Activated effector memory CD4-positive, alpha-beta T cell treated with Interleukin-2 at 50 U/mL for 16 hours (primary cell): ENCODE measurements around the gene IL4R.

Experiments used
- DNase-seq: peaks from one replicate; pipeline ENCODE4 v3.0.0-alpha.2; 2020

IL4R gene

GRCh38 chr16:27363246-27363632 is 49.5 kb downstream of the IL4R start:
- no peak for DNase-seq

- DNase-seq, result no peak
Observed at GRCh38 chr16:27363797-27364196, 50.0 kb downstream of the IL4R start.

DNA sequence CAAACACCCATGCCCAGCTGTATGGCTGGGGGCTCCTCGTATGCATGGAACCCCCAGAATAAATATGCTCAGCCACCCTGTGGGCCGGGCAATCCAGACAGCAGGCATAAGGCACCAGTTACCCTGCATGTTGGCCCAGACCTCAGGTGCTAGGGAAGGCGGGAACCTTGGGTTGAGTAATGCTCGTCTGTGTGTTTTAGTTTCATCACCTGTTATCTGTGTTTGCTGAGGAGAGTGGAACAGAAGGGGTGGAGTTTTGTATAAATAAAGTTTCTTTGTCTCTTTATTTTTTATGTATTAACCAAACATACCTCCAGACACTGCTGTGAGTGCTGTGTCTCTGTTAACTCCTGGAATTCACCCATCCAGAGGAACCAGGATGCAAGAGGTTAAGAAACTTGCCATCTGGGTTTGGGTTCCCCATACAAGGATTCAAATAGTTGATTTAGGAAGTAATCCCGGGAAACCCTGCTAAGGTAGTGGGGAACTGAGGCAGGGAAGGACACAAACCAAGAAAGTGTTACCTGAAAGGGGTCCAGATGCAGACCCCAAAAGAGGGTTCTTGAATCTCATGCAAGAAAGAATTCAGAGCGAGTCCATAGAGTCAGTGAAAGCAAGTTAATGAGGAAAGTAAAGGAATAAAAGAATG is 50.8 kb downstream of the IL4R start:
- no peak for DNase-seq

GRCh38 chr16:27365142-27366089 is 51.6 kb downstream of the IL4R start:
- no peak for DNase-seq

- DNase-seq, result peak; percentile 11
Observed at GRCh38 chr16:27366687-27367460, 53.1 kb downstream of the IL4R start.

GRCh38 chr16:27367461-27368357 is 53.9 kb downstream of the IL4R start:
- DNase-seq, result peak; percentile 73

- no peak for DNase-seq
Observed at GRCh38 chr16:27368358-27368722, 54.6 kb downstream of the IL4R start.

GRCh38 chr16:27369806-27370205 is 56.0 kb downstream of the IL4R start:
- DNase-seq, result no peak

DNA sequence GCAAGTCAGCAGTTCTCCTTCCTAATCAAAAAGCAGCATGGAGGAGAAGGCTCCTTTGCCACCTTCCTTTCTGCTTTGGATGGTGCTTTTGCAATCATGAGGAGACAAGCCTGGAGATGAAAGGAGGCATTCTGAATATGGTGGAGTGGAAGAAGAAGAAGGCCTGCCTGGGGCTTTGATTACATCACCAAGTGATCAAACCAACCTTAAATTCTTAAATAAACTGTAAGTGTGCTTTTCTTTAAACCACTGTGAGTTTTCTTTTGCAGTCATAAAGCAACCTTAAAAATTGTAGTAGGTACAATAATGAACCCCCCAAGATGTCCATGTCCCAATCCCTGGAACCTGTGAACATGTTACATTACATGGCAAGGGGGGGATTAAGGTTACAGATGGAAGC is 56.5 kb downstream of the IL4R start:
- no peak for DNase-seq

GRCh38 chr16:27373312-27373711 is 59.5 kb downstream of the IL4R start:
- DNase-seq, result no peak

- no peak for DNase-seq
Observed at GRCh38 chr16:27374221-27374803, 60.5 kb downstream of the IL4R start.

GRCh38 chr16:27374804-27375425 is 61.1 kb downstream of the IL4R start:
- DNase-seq, result peak; percentile 15

GRCh38 chr16:27377666-27378485 is 64.1 kb downstream of the IL4R start:
- no peak for DNase-seq

- no peak for DNase-seq
Observed at GRCh38 chr16:27378871-27379481, 65.2 kb downstream of the IL4R start.

DNA sequence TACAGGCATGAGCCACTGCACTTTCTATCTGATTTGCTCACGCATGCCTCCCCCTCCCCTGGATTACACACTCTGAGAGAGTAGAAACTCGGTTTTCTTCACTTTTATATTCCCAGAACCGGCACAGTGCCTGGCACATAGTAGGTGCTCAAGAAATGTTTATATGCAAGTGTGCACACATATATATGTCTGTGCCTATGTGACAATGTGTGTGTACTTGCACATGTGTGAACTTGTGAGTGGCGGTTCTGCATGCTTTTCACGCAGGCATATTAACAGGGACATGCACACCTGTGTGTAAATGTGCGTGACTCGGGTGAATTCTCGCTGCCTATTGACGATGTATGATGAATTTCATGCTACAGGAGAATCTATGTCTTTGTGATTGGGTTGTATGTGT is 66.1 kb downstream of the IL4R start:
- DNase-seq, result no peak

DNA sequence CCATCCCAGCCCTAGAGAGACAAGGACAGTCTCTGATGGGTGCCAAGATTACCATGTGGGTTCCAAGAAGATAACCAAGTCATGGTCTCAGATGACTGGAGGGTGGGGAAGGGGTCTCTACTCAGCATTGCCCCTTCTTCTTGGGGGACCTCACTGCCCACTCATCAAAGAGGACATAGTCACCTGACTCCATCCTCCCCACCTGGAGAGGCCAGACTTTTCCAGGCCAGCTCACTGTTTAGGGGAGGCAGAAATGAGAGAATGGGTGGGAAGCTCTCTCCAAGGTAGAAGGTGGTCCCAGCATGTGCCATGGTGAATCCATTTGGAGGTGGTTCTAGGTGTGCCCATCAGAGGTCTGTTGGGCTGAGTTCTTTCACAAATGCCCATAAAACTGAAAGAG is 67.5 kb downstream of the IL4R start:
- no peak for DNase-seq

DNA sequence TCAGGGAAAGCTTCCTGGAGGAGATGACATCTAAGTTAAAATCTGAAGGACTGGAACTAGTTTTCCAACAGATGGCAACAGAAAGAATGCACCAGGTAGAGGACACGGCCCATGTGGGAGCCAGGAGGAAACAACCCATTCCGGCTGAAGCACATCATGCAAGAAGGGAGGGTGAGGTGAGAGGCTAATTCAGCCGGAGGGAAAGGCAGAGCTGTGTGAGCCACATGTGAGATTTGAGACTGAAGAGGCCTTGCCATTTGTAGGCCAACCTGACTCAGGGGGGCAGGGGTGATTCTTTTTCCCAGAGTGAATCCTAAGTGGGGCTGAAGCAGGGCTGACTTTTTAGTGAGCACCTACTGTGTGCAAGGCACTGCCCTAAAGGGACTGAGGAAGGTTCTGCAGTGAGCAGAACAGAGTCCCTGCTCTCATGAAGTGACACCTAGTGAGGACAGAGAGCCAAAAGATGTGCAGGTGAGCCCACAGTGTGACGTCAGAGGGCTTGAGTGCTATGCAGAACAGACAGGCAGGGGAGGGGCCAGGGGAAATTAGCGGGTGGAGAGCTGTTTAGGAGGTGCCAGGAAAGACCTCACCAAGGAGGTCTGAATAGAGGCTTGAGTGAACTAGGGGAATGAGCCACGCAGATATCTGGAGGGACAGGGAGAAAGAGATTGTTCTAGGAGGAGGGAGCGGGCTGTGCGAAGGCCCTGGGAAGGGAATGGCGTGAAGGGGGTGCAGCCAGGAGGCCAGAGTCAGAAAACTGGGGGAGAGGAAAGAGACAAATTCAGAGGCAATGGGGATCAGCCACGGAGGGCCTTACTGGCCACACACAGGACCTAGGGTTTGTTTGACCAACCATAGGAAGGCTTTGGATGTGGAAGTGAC is 68.4 kb downstream of the IL4R start:
- DNase-seq, result no peak

DNA sequence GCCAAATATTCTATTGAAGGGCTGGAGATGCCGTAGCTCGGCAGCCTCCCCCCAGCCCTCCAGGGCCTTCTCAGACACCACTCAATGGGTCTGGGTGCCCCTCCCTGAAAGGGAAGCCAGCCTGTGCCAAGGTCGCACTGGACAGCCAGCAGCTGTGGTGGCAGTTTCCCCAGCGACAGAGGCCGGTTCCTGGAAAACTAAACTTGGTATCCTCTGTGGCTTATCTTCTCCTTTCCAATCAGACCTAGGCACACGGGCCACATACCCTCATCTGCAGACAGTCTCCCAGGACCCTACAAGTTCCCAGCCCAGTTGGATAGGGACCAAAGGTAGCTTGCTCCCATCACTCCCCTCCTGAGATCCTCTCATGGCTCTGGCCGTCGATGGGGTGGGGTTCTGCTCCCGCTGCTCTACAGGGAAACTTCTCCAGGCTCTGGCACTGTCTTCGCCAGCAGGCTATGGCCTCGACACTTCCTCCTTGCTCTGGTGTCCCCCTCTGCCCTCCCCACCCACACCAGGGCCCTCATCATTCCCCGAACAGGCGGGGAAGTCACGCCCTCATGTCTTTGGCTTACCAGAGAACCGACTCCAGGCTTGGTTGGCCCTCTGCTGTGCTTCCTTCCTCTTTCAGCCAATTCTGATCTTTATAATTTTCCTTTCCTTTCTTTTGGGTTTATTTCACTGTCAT is 69.9 kb downstream of the IL4R start:
- no peak for DNase-seq

DNA sequence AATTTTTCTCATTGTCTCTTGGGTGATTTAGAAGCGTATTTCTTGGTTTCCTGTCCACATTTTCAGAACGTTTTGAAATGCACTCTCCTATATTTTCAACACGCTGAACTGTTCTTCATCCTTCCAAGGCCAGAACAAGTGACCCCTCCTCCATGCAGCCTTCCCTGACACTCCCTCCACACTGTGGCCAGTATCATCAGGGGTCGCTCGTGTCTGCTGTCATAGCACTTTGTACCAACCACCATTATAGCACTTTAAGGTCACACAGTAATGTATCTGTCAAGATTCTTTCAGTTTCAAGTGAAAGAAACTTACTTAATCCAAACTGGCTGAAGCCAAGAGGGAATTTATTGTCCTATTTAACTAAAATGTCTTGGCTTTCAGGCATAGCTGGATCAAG is 70.7 kb downstream of the IL4R start:
- DNase-seq, result no peak
